ENCODE measurements around the gene IL1RAPL1.

- TF ChIP-seq CTCF (IDR thresholded peaks at IDR 0.05) (no peak), POLR2A (IDR thresholded peaks at IDR 0.05) (no peak)
Measured at GRCh38 chrX:29851857-29852605, 1264.8 kb downstream of the IL1RAPL1 start.

Measured in thyroid gland (tissue), 4 donors.